ENCODE data around the gene RADIL.

RADIL gene

DNA sequence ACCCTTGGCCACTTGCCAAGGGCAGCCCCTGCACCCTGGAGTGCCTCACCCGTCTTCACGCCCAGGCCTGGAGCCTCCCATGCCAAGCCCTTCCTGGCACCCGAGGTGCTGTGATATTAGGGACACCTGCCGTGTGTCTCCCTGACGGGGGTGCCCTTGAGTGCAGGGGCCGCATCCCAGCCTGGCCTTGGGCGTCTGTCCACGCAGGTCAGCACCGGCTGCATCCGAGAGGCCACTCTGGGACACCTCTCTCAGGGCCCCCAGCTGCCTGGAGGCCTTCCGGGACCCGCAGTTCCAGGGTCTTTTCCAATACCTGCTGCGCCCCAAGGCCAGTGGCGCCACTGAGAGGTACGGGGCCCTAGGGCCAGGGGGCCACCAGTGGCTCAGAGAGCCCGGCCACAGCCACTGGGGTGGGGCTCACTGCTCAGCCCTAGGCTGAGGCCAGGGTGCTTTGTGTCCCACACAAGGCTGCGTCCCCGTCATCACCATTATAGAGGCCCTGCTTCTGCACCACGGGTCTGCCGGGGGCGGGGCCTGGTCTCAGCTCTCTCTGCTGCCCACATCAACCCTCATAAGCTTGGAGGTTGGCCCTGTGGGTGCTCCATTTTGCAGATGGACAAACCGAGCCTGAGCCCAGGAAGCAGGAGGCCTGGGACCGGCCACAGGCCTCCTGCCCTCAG lies 95.4 kb downstream of the RADIL start:
- TF ChIP-seq CTCF (IDR thresholded peaks at IDR 0.05; ENCODE audit: low read depth, low read length): no peak
- H3K4me3 ChIP-seq (ENCODE audit: low read depth, low read length): no peak overlapping the region
- in situ Hi-C loops (cut with HindIII; ENCODE audit: low sequenced_read_pairs): no loop called here
- no peak for DNase-seq (ENCODE audit: low read depth, low spot score)

DNA sequence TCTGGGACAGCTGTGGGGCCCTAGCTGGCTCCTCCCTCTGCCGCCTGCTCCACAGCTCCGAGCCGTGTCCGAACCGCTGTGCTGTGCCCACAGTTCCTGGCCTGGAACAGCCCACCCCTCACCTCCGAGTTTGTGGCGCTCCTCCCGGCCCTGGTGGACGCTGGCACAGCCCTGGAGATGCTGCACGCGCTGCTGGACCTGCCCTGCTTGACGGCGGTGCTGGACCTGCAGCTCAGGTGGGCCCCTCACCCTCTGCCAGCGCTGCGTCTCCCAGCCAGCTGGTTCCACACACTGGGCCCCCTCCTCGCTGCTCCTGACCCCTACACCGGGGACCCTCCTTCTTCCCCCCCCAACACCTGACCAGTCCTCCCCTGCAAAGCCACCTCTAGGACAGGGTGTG lies 96.0 kb downstream of the RADIL start:
- no peak for DNase-seq (ENCODE audit: low read depth, low spot score)
- no peak for TF ChIP-seq CTCF (IDR thresholded peaks at IDR 0.05; ENCODE audit: low read depth, low read length)
- H3K4me3 ChIP-seq (ENCODE audit: low read depth, low read length): no peak overlapping the region
- in situ Hi-C loops (cut with HindIII; ENCODE audit: low sequenced_read_pairs): no loop called here

- in situ Hi-C loops (cut with HindIII; ENCODE audit: low sequenced_read_pairs): no loop called here
- DNase-seq (ENCODE audit: low read depth, low spot score): no peak
- TF ChIP-seq CTCF (IDR thresholded peaks at IDR 0.05; ENCODE audit: low read depth, low read length): no peak
- no peak overlapping the region for H3K4me3 ChIP-seq (ENCODE audit: low read depth, low read length)
Observed at GRCh38 chr7:4786015-4786414, 97.5 kb downstream of the RADIL start.

DNA sequence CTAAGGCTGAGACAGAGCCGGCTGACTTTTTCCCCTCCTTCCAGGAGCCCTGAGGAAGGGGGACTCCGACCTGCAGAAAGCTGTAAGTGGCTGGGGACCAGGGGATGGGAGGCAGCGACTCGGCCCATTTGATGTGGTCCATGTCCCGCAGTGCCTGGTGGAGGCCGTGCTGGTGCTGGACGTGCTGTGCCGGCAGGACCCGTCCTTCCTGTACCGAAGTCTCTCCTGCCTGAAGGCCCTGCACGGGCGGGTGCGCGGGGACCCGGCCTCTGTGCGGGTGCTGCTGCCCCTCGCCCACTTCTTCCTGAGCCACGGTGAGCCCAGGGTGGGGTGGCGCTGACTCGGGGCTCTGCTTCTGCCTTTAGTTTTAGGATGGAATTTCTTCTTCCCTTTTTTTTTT lies 98.1 kb downstream of the RADIL start:
- no peak for TF ChIP-seq CTCF (IDR thresholded peaks at IDR 0.05; ENCODE audit: low read depth, low read length)
- no peak overlapping the region for H3K4me3 ChIP-seq (ENCODE audit: low read depth, low read length)
- no peak for DNase-seq (ENCODE audit: low read depth, low spot score)
- in situ Hi-C loops (cut with HindIII; ENCODE audit: low sequenced_read_pairs): no loop called here

GRCh38 chr7:4784799-4785198 lies 98.7 kb downstream of the RADIL start:
- TF ChIP-seq CTCF (IDR thresholded peaks at IDR 0.05; ENCODE audit: low read depth, low read length): no peak
- no peak for DNase-seq (ENCODE audit: low read depth, low spot score)
- in situ Hi-C loops (cut with HindIII; ENCODE audit: low sequenced_read_pairs): no loop called here
- no peak overlapping the region for H3K4me3 ChIP-seq (ENCODE audit: low read depth, low read length)

DNA sequence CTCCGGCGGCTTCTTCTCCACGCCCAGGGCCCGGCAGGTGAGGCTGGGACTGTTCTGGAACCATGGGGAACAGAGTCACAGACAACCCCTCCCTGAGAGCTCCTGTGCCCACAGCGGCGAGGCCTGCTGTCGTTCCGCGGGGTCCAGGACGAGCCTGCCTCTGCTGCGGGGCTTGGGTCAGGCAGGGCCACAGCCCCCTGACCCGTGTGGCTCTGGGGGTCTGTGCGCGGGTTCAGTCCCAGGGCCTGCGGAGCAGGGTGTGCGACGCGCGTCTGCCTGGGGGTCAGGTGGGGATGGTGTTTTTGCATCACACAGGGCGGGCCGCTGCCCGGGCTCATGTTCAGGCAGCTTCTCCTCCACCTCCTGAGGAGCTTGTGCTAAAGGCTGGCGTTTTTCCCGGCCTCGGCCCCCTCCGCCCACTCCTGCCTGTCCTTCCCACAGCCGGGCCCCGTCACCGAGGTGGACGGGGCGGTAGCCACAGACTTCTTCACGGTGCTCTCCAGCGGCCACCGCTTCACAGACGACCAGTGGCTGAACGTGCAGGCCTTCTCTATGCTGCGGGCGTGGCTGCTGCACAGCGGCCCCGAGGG lies 99.7 kb downstream of the RADIL start:
- no peak for TF ChIP-seq CTCF (IDR thresholded peaks at IDR 0.05; ENCODE audit: low read depth, low read length)
- DNase-seq (ENCODE audit: low read depth, low spot score): no peak
- in situ Hi-C loops (cut with HindIII; ENCODE audit: low sequenced_read_pairs): no loop called here
- H3K4me3 ChIP-seq (ENCODE audit: low read depth, low read length): no peak overlapping the region

All from astrocyte of the spinal cord (primary cell).